Stimulated activated CD4-positive, alpha-beta T cell treated with anti-CD3 and anti-CD28 coated beads, Interleukin-1b, Interleukin-23, amount 100 ng/mL, for 24 hours (primary cell): ENCODE data around the gene LCMT1.
"Not testable (repeated sequence)": the region's sequence is repeated elsewhere in the genome, so short reads cannot be mapped to it uniquely, and the experiment has no call there.

Source experiments
- DNase-seq, 4 experiments: peaks; one replicate each; pipeline ENCODE4 v3.0.0-alpha.2; 2020; ENCODE audit warnings: low read depth in 4 of 4, low spot score in 1 of 4

Gene LCMT1

GRCh38 chr16:25111403-25112166 is at the start of gene LCMT1:
Gene LCMT1, plus strand, starts transcription at chr16:25111742. Its CDS starts 142 bp downstream, at chr16:25111884.
- peak; percentile 73 to 90 (median 82) for DNase-seq

- DNase-seq, result no peak
Observed at GRCh38 chr16:25063102-25063501, 48.4 kb upstream of the LCMT1 start.

- no peak for DNase-seq
Observed at GRCh38 chr16:25063865-25064264, 47.7 kb upstream of the LCMT1 start.

GRCh38 chr16:25064281-25064680 is 47.3 kb upstream of the LCMT1 start:
- not testable (repeated sequence) for DNase-seq

- no peak for DNase-seq
Observed at GRCh38 chr16:25064937-25065336, 46.6 kb upstream of the LCMT1 start.

GRCh38 chr16:25065899-25066298 is 45.6 kb upstream of the LCMT1 start:
- no peak for DNase-seq

- no peak for DNase-seq
Observed at GRCh38 chr16:25066426-25066746, 45.2 kb upstream of the LCMT1 start.

- DNase-seq, result peak; percentile 49 to 79 (median 62)
Observed at GRCh38 chr16:25066747-25067631, 44.6 kb upstream of the LCMT1 start.

- no peak for DNase-seq
Observed at GRCh38 chr16:25073854-25074253, 37.7 kb upstream of the LCMT1 start.

GRCh38 chr16:25078386-25078978 is 33.1 kb upstream of the LCMT1 start:
- DNase-seq, result no peak

- DNase-seq, result no peak
Observed at GRCh38 chr16:25079637-25080378, 31.7 kb upstream of the LCMT1 start.

- no peak for DNase-seq
Observed at GRCh38 chr16:25080420-25081131, 31.0 kb upstream of the LCMT1 start.

GRCh38 chr16:25081702-25082101 is 29.8 kb upstream of the LCMT1 start:
- no peak for DNase-seq

- no peak for DNase-seq
Observed at GRCh38 chr16:25083065-25083464, 28.5 kb upstream of the LCMT1 start.

GRCh38 chr16:25083701-25084100 is 27.8 kb upstream of the LCMT1 start:
- no peak for DNase-seq

- DNase-seq, result no peak
Observed at GRCh38 chr16:25084797-25085196, 26.7 kb upstream of the LCMT1 start.

- DNase-seq, result no peak
Observed at GRCh38 chr16:25087761-25088160, 23.8 kb upstream of the LCMT1 start.

- DNase-seq, result no peak
Observed at GRCh38 chr16:25089351-25089750, 22.2 kb upstream of the LCMT1 start.

GRCh38 chr16:25092441-25092840 is 19.1 kb upstream of the LCMT1 start:
- no peak for DNase-seq

- no peak for DNase-seq
Observed at GRCh38 chr16:25093208-25094061, 18.1 kb upstream of the LCMT1 start.
